ENCODE measurements around the gene SPSB1.

Gene SPSB1

GRCh38 chr1:9397997-9398526, 105.4 kb downstream of the SPSB1 start:
- no peak for DNase-seq

- DNase-seq, result no peak
Measured at GRCh38 chr1:9399510-9400424, 107.1 kb downstream of the SPSB1 start.

GRCh38 chr1:9400425-9401079, 107.9 kb downstream of the SPSB1 start:
- no peak for DNase-seq

- DNase-seq, result no peak
Measured at GRCh38 chr1:9401080-9401453, 108.4 kb downstream of the SPSB1 start.

GRCh38 chr1:9402256-9402616, 109.5 kb downstream of the SPSB1 start:
- DNase-seq, result no peak

GRCh38 chr1:9402717-9403225, 110.1 kb downstream of the SPSB1 start:
- no peak for DNase-seq

- DNase-seq, result no peak
Measured at GRCh38 chr1:9404117-9404914, 111.6 kb downstream of the SPSB1 start.

- DNase-seq, result no peak
Measured at GRCh38 chr1:9406111-9406510, 113.4 kb downstream of the SPSB1 start.

GRCh38 chr1:9410737-9411297, 118.1 kb downstream of the SPSB1 start:
- no peak for DNase-seq

GRCh38 chr1:9413071-9413876, 120.6 kb downstream of the SPSB1 start:
- peak; percentile 72 to 77 for DNase-seq

GRCh38 chr1:9413877-9414213, 121.2 kb downstream of the SPSB1 start:
- no peak for DNase-seq

GRCh38 chr1:9416506-9416905, 123.8 kb downstream of the SPSB1 start:
- no peak for DNase-seq

GRCh38 chr1:9416918-9417500, 124.3 kb downstream of the SPSB1 start:
- no peak for DNase-seq

GRCh38 chr1:9417695-9418094, 125.0 kb downstream of the SPSB1 start:
- peak in 1 of 2 donors; percentile 24 for DNase-seq

GRCh38 chr1:9418851-9419250, 126.2 kb downstream of the SPSB1 start:
- no peak for DNase-seq

Data from stimulated activated CD4-positive, alpha-beta T cell treated with anti-CD3 and anti-CD28 coated beads, Interleukin-2, amount 100 ng/mL, for 24 hours (primary cell).